ENCODE results near the gene UBE2L3. TPM values are rescaled to one million over a fixed set of nuclear protein-coding genes. Genes with fewer than 3 reads are reported as not detected.

UBE2L3 gene
- total and polyA plus RNA-seq, 2 of the 8 experiments (the other 6 are each of a cell fraction or from before 2014, with no cell fraction given), result 63.5 to 90.0 TPM

DNA sequence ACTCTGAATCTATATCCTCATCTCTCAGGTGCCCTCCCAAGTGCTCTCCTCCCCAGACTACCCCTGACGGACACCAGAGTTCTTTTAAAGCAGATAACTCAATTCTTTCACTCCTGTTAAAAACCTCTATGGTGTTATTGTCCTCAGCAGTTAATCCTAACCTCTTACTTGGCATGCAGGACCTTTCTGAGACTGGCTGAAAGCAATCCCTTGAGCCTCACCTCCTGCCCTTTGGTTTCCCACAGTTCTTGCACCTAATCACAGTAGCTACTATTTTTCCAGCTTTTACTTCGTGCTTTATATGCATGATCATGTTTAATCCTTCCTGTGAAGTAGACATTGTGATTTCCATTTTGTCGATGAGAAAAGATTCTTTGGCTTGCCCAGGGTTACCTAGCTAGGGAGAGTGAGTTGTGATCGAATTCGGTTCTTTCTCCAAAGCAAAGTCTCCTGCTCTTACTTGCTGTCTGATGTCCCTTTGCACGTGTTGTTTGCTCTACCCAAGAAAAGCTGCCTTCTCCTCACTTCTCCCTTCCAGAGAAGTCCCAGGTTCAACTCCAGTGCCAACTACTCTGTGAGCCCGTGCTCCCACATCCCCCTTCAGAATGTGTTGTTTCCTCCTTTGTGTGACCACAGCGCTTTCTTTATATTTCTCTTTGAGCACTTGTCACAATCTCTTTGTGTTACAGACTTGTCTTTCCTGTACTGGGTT lies 2.1 kb downstream of the UBE2L3 start:
- Histone ChIP-seq H4K91ac (replicated peaks; ENCODE audit: insufficient read length, low read length) (no peak overlapping the region), H4K5ac (ENCODE audit: insufficient read length, low read depth, low read length) (no peak overlapping the region), H3K4me1 (replicated peaks in 1 of 4; ENCODE audit: control insufficient read depth in 3 of 4, insufficient read depth in 4 of 4, low read length in 3 of 4) (peaks cover 0 to 8% (median 6%) of the 10 kb centered on the region in 4 experiments; a peak in 4 of 7 replicates), H3K27me3 (replicated peaks in 1 of 4; ENCODE audit: control insufficient read depth in 3 of 4, extremely low read depth in 1 of 4, insufficient read depth in 3 of 4, low read length in 3 of 4) (no peaks in the 10 kb centered on the region; a peak in 1 of 7 replicates), H3K9ac (replicated peaks in 1 of 4; ENCODE audit: extremely low read depth in 1 of 4, low read depth in 3 of 4, low read length in 3 of 4) (peak overlapping the region in 1 of 4 experiments; percentile 61; a peak in 2 of 7 replicates), H3K9me3 (ENCODE audit: insufficient read depth in 2 of 2, low read depth in 1 of 2, low read length in 1 of 2) (no peaks in the 10 kb centered on the region), H4K20me1 (replicated peaks in 1 of 2; ENCODE audit: control insufficient read depth in 1 of 2, insufficient read depth in 2 of 2, low read length in 2 of 2) (peaks cover 36 to 43% of the 10 kb centered on the region in 2 experiments), H3K23ac (ENCODE audit: insufficient read length) (no peak overlapping the region), H3K4me2 (ENCODE audit: insufficient read depth in 1 of 2, low read depth in 2 of 2, low read length in 2 of 2) (peak overlapping the region; percentile 54 to 77), H3K27ac (ENCODE audit: low read depth, low read length) (no peak overlapping the region), H2BK12ac (ENCODE audit: low read depth, low read length) (no peak overlapping the region), H2AFZ (ENCODE audit: low read length) (no peak overlapping the region), H4K8ac (ENCODE audit: extremely low read depth, insufficient read depth, low read length) (no peak overlapping the region), H3K79me1 (ENCODE audit: low read depth, low read length) (peaks cover 20% of the 10 kb centered on the region), H3K79me2 (ENCODE audit: control insufficient read depth in 1 of 2, insufficient read depth in 2 of 2, low read length in 2 of 2) (peaks cover 63 to 70% of the 10 kb centered on the region in 2 experiments), H3K4me3 (ENCODE audit: extremely low read depth in 1 of 4, insufficient read depth in 2 of 4, low read depth in 3 of 4, low read length in 4 of 4) (peak overlapping the region in 3 of 4 experiments; percentile 20 to 77 (median 21); a peak in 4 of 8 replicates), H3K18ac (ENCODE audit: extremely low read depth, low read length) (no peak overlapping the region), H2BK15ac (ENCODE audit: low read length) (no peak overlapping the region), H3K23me2 (ENCODE audit: low read depth, low read length) (peaks cover 2% of the 10 kb centered on the region), H2AK5ac (ENCODE audit: low read depth, low read length) (no peak overlapping the region), H3K56ac (replicated peaks; ENCODE audit: insufficient read length, low read depth, low read length) (no peak overlapping the region), H3K36me3 (ENCODE audit: control insufficient read depth in 2 of 4, insufficient read depth in 4 of 4, low read length in 3 of 4) (no peaks in the 10 kb centered on the region; a peak in 1 of 8 replicates), H2BK20ac (ENCODE audit: low read length) (no peak overlapping the region), H3K4ac (replicated peaks; ENCODE audit: insufficient read length, low read depth, low read length) (no peak overlapping the region), H3K14ac (ENCODE audit: insufficient read length) (no peak overlapping the region), H2BK5ac (ENCODE audit: low read depth, low read length) (no peak overlapping the region), H2BK120ac (replicated peaks; ENCODE audit: low read depth, low read length) (no peak overlapping the region)
- POLR2A ChIA-PET (ENCODE audit: partially characterized antibody), result interaction anchor here (0.8 to 3.2 kb wide), 6 partner anchors 8 to 148 kb away, joined by 3 to 11 read pairs (median 4); no protein-coding TSS in a partner anchor
- no peak for DNase-seq (ENCODE audit: low read depth in 1 of 2, low spot score in 2 of 2)
- WGBS, 2 experiments (ENCODE audit: extremely low coverage in 1 of 2, insufficient coverage in 1 of 2, insufficient read length in 1 of 2, insufficient replicate concordance in 2 of 2, low coverage in 1 of 2, low lambda C conversion rate in 2 of 2, missing lambda C conversion rate in 1 of 2), result 75% methylated on average over 8 of the region's 8 CpGs; no CpG with 5 or more reads in 1 of the 2 experiments
- no peak for FAIRE-seq
- CTCF ChIA-PET (ENCODE audit: partially characterized antibody), result interaction anchor here (0.8 to 1.6 kb wide), 5 partner anchors 23 to 76 kb away, joined by 3 to 4 read pairs (median 4); partner anchors contain the start of genes SDF2L1 and YDJC
- no peak for TF ChIP-seq YY1 (IDR thresholded peaks at IDR 0.05; ENCODE audit: low read depth, low read length)
- no peak for TF ChIP-seq GTF2F1 (IDR thresholded peaks at IDR 0.05; ENCODE audit: borderline replicate concordance, low read depth, low read length)
- TF ChIP-seq RBBP5 (IDR thresholded peaks at IDR 0.05; ENCODE audit: borderline replicate concordance, low read depth, low read length), result no peak
- TF ChIP-seq, protein P1, sequence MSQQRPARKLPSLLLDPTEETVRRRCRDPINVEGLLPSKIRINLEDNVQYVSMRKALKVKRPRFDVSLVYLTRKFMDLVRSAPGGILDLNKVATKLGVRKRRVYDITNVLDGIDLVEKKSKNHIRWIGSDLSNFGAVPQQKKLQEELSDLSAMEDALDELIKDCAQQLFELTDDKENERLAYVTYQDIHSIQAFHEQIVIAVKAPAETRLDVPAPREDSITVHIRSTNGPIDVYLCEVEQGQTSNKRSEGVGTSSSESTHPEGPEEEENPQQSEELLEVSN (IDR thresholded peaks at IDR 0.05), result no peak
- TF ChIP-seq SP2 (IDR thresholded peaks at IDR 0.05; ENCODE audit: low read length), result no peak
- TF ChIP-seq, protein P2, sequence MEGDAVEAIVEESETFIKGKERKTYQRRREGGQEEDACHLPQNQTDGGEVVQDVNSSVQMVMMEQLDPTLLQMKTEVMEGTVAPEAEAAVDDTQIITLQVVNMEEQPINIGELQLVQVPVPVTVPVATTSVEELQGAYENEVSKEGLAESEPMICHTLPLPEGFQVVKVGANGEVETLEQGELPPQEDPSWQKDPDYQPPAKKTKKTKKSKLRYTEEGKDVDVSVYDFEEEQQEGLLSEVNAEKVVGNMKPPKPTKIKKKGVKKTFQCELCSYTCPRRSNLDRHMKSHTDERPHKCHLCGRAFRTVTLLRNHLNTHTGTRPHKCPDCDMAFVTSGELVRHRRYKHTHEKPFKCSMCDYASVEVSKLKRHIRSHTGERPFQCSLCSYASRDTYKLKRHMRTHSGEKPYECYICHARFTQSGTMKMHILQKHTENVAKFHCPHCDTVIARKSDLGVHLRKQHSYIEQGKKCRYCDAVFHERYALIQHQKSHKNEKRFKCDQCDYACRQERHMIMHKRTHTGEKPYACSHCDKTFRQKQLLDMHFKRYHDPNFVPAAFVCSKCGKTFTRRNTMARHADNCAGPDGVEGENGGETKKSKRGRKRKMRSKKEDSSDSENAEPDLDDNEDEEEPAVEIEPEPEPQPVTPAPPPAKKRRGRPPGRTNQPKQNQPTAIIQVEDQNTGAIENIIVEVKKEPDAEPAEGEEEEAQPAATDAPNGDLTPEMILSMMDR (IDR thresholded peaks at IDR 0.05; ENCODE audit: control extremely low read depth in 1 of 3, insufficient read depth in 1 of 3, low read depth in 1 of 3, low read length in 3 of 3), result no peak
- no peak for TF ChIP-seq POLR2AphosphoS5 (IDR thresholded peaks at IDR 0.05; ENCODE audit: low read depth, low read length)
